Mammary epithelial cell (primary cell): ENCODE data around the gene TNRC6C.

ENCODE experiments used
- EZH2 ChIP-seq: IDR thresholded peaks from 2 replicates; pipeline ENCODE4 v1.6.1; 2012; ENCODE audit warnings: low read length, inconsistent platforms, borderline replicate concordance
- TF ChIP-seq, protein P1 (sequence below), 2 donors: IDR thresholded peaks in 1 of 2; conservative IDR thresholded peaks in 1 of 2; 2 replicates each; pipeline ENCODE4 v1.5.1; 2011 to 2012; ENCODE audit warnings: inconsistent platforms in 2 of 2, low read length in 2 of 2, mild to moderate bottlenecking in 2 of 2, control low read depth in 1 of 2, low read depth in 1 of 2; ENCODE audit not compliant: insufficient read depth in 1 of 2; ENCODE audit errors: extremely low read depth in 1 of 2

DNA sequence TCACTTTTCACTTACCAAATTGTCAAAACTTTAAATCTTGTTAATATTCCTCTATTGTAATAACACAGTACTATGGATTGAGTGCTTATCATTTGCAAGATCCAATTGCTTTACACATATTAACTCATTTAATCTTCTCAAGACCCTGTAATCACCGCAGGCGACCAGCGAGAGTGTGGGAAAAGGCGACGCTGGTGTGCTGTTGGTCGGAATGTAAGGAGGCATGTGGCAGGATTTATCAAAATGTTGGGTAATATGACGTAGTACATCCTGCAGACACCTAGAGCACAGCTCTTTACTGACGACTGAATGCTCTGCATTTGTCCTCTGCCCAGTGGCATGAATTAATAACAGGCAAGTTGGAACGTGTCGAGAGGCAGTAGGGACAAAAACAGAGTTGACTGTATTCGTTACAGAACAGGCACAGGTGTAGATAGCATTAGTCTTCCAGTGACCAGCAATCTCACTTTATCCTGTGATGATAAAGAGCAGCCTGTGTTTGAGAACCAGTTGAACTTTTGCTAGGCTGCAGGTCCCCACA, 80.3 kb downstream of the TNRC6C start:
- TF ChIP-seq, protein P1, sequence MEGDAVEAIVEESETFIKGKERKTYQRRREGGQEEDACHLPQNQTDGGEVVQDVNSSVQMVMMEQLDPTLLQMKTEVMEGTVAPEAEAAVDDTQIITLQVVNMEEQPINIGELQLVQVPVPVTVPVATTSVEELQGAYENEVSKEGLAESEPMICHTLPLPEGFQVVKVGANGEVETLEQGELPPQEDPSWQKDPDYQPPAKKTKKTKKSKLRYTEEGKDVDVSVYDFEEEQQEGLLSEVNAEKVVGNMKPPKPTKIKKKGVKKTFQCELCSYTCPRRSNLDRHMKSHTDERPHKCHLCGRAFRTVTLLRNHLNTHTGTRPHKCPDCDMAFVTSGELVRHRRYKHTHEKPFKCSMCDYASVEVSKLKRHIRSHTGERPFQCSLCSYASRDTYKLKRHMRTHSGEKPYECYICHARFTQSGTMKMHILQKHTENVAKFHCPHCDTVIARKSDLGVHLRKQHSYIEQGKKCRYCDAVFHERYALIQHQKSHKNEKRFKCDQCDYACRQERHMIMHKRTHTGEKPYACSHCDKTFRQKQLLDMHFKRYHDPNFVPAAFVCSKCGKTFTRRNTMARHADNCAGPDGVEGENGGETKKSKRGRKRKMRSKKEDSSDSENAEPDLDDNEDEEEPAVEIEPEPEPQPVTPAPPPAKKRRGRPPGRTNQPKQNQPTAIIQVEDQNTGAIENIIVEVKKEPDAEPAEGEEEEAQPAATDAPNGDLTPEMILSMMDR (conservative IDR thresholded peaks at IDR 0.05 in 1 of 2, IDR thresholded peaks at IDR 0.05 in 1 of 2; ENCODE audit: extremely low read depth in 1 of 2, insufficient read depth in 1 of 2, low read depth in 1 of 2, low read length in 2 of 2) = no peak
- no peak for TF ChIP-seq EZH2
